Endothelial cell of umbilical vein (primary cell): ENCODE results near the gene FBXO2.

Source experiments
- EZH2 ChIP-seq: IDR thresholded peaks from 2 replicates; pipeline ENCODE4 v1.6.1; 2012; ENCODE audit warnings: borderline replicate concordance, low read depth, mild to moderate bottlenecking, moderate library complexity, low read length, inconsistent platforms; ENCODE audit not compliant: severe bottlenecking
- FOS ChIP-seq: IDR thresholded peaks from 2 replicates; pipeline ENCODE4 v1.6.1; 2011; ENCODE audit warnings: mild to moderate bottlenecking, low read length, moderate library complexity, borderline replicate concordance; ENCODE audit not compliant: insufficient read depth
- JUN ChIP-seq: IDR thresholded peaks from 2 replicates; pipeline ENCODE4 v1.6.1; 2011; ENCODE audit warnings: borderline replicate concordance, low read depth; ENCODE audit not compliant: insufficient read length, insufficient read depth
- MAX ChIP-seq: IDR thresholded peaks from 2 replicates; pipeline ENCODE4 v1.6.1; 2011; ENCODE audit not compliant: insufficient read depth, insufficient read length
- POLR2A ChIP-seq: IDR thresholded peaks from 2 replicates; pipeline ENCODE4 v1.6.1; 2012; ENCODE audit warnings: low read depth, mild to moderate bottlenecking, control low read depth, low read length
- POLR2AphosphoS5 ChIP-seq: IDR thresholded peaks from 2 replicates; pipeline ENCODE4 v1.6.1; 2012; ENCODE audit warnings: low read depth, mild to moderate bottlenecking, control low read depth, low read length, moderate library complexity; ENCODE audit not compliant: insufficient read depth
- TF ChIP-seq, protein P1 (sequence below), 2 donors: IDR thresholded peaks; 1 replicate in 1 of 2; 2 replicates in 1 of 2; pipeline ENCODE4 v1.5.1; 2011; ENCODE audit warnings: low read length in 2 of 2, mild to moderate bottlenecking in 2 of 2, moderate library complexity in 2 of 2, control low read depth in 1 of 2, inconsistent platforms in 1 of 2, low read depth in 1 of 2; ENCODE audit not compliant: insufficient read depth in 1 of 2; ENCODE audit errors: extremely low read depth in 1 of 2

GRCh38 chr1:11641776-11642305 lies 12.4 kb downstream of the FBXO2 start:
- TF ChIP-seq, protein P1, sequence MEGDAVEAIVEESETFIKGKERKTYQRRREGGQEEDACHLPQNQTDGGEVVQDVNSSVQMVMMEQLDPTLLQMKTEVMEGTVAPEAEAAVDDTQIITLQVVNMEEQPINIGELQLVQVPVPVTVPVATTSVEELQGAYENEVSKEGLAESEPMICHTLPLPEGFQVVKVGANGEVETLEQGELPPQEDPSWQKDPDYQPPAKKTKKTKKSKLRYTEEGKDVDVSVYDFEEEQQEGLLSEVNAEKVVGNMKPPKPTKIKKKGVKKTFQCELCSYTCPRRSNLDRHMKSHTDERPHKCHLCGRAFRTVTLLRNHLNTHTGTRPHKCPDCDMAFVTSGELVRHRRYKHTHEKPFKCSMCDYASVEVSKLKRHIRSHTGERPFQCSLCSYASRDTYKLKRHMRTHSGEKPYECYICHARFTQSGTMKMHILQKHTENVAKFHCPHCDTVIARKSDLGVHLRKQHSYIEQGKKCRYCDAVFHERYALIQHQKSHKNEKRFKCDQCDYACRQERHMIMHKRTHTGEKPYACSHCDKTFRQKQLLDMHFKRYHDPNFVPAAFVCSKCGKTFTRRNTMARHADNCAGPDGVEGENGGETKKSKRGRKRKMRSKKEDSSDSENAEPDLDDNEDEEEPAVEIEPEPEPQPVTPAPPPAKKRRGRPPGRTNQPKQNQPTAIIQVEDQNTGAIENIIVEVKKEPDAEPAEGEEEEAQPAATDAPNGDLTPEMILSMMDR (IDR thresholded peaks at IDR 0.05; ENCODE audit: extremely low read depth in 1 of 2, insufficient read depth in 1 of 2, low read depth in 1 of 2, low read length in 2 of 2) = no peak
- TF ChIP-seq MAX (no peak), JUN (no peak), POLR2AphosphoS5 (no peak), POLR2A (no peak), EZH2 (no peak), FOS (no peak)
